ENCODE results near the gene SPACDR.

SPACDR gene

DNA sequence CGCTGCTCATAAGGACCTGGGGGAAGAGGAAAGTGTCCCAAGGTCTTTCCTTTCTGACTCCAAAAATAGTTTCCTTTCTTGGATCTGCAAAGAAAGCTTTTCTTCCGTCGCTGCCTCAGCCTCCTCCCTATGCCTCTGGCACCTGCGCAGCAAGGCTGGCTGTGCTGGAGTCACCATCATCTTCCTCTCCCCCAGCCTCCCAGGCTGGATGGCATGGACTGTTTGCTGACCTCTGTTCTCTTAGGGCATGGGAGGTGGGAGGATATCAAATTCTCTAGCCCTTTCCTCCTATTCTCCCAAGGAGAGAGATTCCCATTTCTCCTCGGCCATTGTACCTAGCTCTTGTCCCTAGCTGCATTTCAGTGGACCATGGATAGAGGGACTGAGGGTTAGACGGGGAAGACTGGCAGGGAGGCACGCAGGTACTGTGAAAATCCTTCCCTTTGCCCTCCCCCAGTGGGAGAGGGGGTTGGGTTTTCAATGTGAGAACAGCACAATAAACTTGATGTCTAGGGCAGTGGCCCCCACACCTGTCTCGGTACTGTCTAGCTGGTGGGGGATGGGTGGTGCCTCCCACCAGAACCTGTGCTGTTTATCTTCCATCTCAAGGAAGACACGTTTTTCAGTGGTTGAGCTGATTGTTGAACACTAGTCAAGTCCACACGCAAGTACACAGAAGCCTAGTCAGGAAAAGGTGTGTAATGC is 30.3 kb downstream of the SPACDR start:
- no peak for FAIRE-seq

DNA sequence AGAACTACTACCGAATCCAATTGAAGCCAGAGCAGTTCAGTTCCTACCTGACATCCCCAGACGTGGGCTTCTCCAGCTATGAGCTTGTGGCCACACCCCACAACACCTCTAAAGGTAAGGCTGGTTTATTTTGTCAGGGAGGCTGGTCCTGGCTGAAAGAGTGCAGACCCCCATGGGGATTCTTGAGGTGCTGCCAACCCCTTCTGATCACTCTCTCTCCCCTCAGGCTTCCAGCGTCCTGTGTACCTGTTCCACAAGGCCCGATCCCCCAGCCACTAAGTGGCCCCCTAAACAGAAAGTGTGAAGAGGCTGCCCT is 30.8 kb downstream of the SPACDR start:
- FAIRE-seq, result no peak

DNA sequence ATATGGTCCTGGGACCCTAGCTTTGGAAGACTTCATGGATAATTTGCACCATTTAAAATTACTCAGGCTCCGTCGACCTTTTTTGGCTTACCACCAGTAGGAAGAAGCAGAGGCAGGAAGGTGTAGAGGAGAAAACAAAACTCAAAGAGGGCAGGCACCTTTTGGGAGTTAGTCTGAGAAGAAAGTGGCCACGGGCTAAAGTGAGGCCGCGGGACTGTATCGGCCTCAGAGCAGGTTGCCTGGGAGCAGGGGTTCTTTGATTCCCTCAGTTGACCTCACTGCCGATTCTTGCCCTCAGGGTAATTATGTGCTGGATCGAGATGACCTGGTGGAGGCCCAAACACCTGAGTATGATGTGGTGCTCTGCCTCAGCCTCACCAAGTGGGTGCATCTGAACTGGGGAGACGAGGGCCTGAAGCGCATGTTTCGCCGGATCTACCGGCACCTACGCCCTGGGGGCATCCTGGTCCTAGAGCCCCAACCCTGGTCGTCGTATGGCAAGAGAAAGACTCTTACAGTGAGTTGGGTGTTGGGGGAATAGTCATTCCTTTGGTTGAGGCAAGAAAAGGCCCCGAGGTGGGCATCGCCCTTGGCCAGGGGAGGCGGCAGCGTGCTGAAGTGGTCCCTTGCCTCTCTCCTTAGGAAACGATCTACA is 31.3 kb downstream of the SPACDR start:
- no peak for FAIRE-seq

DNA sequence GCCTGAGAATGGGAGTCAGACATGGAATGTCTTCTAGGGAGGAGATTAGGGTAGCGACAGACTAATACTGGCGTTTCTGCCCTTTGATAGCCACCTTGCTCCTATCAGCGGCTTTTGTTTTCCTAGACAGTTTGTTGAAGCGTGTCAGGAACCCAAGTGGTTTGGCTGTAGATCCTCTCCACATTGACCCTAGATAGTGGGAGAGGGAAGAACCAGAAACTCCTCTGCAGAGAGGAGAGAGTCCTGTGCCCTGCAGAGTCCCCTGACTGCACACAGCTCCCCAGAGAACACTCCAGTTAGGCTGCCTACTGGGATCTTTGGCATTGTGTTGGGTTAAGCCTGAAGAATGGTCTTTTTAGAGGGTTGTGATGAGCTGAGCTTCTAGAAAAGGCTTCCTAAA is 32.0 kb downstream of the SPACDR start:
- no peak for FAIRE-seq

DNA sequence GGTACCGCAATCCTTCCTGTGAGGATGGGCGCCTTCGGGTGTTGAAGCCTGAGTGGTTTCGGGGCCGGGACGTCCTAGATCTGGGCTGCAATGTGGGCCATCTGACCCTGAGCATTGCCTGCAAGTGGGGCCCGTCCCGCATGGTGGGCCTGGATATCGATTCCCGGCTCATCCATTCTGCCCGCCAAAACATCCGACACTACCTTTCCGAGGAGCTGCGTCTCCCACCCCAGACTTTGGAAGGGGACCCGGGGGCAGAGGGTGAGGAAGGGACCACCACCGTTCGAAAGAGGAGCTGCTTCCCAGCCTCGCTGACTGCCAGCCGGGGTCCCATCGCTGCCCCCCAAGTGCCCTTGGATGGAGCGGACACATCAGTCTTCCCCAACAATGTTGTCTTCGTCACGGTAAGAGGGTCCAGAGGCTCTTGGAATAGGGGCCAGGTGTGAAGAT is 32.7 kb downstream of the SPACDR start:
- FAIRE-seq, result no peak

DNA sequence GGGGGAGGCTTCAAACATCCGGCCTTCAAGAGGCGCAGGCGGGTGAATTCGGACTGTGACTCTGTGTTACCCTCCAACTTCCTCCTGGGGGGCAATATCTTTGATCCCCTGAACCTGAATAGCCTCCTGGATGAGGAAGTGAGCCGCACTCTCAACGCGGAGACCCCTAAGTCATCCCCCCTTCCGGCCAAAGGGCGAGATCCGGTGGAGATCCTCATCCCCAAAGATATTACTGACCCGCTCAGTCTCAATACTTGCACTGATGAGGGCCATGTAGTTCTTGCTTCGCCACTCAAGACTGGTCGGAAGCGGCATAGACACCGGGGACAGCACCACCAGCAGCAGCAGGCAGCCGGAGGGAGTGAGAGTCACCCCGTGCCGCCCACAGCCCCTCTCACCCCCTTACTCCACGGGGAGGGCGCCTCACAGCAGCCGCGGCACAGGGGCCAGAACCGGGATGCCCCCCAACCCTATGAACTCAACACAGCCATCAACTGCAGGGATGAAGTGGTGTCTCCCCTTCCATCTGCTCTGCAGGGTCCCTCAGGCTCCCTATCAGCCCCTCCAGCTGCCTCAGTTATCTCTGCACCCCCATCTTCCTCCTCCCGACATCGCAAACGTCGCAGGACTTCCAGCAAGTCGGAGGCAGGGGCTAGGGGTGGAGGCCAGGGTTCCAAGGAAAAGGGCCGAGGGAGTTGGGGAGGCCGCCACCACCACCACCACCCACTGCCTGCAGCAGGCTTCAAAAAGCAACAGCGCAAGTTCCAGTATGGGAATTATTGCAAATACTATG is 33.4 kb downstream of the SPACDR start:
- FAIRE-seq, result no peak

DNA sequence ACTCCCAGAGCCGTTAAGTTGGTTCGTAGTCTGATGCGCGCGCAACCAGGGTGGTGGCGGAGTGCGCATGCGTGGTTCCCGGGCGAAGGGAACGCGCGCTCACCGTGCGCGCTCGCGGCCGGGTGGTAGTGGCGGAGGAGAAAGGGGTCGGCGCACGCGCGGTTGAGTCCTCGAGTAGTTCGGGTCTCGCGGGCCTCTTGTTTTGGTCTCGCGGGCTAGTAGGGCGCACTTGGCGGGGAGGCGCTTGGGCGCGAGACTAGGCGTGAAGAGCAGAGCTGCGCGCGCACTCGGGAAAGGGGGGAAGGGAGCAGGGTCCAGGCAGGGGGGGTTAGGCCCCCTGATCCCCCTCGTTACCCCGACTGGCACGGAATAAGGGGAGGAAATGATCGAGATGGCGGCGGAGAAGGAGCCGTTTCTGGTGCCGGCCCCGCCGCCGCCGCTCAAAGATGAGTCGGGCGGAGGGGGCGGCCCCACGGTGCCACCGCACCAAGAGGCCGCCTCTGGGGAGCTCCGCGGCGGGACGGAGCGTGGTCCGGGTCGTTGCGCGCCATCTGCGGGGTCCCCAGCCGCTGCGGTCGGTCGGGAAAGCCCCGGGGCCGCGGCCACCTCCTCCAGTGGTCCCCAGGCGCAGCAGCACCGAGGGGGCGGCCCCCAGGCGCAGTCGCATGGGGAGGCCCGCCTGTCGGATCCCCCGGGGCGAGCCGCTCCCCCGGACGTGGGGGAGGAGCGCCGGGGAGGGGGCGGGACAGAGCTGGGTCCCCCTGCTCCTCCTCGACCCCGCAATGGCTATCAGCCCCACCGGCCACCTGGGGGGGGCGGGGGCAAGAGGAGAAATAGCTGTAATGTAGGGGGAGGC is 34.2 kb downstream of the SPACDR start, which contains the start of gene MEPCE:
Gene MEPCE (plus strand): TSS at position 195 of the 856 bp plus-strand sequence. CDS start 188 bp downstream, at position 383.
- peak; percentile 91 for FAIRE-seq

DNA sequence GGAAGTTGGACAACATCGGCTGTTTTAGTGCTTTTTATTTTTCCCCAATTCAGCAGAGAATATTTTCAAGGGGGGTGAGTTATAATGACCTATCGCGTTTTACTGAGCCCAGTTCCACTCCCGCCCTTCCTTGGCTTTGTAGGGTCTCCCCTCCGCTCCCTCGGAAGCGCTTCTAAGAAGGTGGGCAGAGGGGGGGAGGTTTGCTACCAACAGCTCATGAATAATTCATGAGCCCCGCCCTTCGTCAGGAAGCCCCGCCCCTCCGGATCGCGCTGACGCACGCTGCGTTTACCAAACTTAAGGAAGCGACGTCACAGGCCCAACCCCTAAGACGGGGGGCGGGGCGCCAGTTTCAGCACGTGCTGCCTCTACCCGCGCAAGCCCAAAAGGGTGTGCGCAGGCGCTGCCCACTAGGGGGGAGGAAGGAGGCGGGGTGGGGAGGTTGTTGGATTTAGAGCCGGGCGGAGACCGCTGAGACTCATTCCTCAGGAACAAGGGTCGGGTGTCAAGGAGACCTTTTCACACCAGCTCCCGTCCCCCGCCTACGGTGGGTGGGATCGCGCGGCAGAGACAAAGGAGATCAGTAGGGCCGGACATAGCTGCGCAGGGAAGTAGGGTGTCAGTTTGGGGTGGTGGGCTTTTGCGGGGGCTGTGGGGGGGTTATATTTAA is 35.0 kb downstream of the SPACDR start:
- FAIRE-seq, result peak; percentile 96

DNA sequence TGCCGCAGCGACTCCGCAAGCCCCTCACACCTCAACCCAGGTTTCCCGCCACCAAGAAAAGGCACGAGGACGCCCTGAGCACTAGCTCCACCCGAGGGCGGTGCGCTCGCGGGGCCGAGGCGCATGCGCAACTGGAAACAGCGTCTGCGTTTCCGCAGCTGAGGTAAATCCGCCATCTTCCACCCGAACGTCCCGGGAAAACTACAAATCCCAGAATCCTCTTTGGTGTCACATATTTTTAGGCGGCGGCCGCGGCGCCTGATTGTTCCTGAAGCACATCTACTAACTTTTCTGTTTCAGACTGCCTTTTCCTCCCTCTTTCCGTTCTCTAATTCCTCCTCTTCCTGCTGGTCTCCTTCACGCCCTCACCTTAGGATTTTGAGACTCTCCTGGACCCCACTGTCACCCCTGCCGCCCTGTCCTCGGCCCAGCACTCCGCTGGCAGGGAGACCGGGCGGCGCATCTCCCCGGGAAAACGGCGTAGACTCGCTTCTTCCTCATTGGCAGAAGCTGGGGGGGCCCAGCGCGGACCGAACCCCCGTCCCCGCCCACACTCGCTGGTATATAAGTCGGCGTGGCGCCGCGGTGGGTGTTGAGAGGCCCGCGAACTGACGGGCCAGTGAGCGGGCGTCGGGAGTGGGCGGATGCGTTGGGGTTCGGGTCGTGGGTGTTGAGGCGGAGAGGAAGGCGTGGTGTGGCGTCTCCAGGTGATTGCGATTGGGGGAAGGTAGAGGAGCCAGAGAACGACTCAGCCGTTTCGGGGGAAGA is 35.7 kb downstream of the SPACDR start, which contains the start of gene ZCWPW1:
Gene ZCWPW1 (minus strand): TSS at position 505 of the 768 bp plus-strand sequence. CDS start 8,054 bp downstream, outside the sequence.
- peak; percentile 62 for FAIRE-seq

DNA sequence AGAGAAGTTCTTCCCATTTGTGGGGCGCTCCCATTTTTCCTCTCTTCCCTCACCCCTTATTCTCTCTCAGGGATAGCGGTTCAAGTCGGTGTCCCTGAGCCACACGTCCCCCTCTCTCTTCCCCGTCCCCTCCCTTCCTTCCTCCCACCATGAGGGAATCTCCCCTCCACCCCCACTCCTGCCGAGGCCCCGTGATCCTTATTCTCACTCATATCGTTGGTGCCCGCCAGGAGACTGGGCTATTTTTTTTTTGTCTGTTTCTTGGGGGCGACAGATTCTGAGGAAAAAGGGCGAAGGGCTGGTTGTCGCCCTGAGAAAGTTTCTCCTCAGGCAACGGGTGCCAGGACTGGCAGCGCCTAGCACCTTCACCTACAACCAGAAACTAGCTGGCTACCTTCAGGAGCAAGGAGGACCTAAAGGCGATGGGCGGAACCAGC is 36.3 kb downstream of the SPACDR start:
- FAIRE-seq, result no peak

DNA sequence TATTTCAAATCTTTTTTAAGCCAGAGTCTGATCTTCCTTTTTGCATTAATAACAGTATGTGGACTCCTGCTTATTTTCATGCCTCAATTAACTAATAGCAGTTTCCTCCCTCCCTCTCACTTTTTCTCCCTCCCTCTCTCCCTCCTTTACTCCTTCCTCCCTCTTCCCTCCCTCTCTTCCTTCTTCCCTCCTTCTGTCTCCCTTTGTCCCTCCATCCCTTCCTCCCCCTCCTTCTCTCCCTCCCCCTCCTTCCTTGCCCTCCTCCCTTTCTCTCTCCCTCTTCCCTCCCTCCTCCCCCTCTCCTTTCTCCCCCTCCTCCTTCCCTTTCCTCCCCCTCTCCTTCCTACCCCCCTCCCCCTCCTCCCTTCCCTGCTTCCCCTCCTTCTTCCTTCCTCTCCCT is 37.5 kb downstream of the SPACDR start:
- no peak for FAIRE-seq

DNA sequence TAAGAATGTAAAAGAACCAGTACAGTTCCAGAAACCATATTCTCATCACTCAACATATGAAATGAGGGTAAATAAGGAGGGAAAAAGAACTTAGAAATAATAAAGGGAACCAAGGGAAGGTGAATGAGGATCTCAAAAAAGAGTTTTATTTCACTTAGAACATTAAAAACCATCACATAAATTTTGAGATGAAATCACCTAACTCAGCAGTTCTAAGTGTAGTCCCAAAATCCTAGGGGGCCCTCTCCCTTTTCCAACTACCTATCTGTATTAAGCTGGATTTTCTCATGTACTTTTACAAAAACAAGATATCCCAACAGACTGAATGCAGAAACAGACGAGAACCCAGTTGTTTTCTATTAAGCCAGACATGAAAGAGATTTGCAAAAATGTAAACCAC is 38.7 kb downstream of the SPACDR start:
- FAIRE-seq, result no peak

DNA sequence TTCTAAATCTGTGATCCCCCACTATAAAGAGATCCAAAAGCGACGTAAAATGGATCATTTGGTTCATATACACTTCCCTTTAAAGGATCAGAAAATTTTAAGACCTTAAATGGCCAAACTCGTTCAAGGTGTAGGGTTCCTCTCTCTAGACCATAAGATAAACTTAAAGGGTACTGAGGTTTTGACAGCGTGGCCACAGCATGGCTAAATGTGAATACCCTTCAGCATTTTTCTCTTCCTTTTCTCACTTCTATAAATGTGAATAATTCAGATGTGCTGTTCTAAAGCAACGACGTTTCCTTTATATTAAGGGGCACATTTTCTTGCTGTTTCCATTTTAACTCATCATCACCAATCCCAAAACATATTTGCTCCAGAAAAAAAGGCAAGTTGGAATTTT is 40.7 kb downstream of the SPACDR start:
- FAIRE-seq, result no peak

DNA sequence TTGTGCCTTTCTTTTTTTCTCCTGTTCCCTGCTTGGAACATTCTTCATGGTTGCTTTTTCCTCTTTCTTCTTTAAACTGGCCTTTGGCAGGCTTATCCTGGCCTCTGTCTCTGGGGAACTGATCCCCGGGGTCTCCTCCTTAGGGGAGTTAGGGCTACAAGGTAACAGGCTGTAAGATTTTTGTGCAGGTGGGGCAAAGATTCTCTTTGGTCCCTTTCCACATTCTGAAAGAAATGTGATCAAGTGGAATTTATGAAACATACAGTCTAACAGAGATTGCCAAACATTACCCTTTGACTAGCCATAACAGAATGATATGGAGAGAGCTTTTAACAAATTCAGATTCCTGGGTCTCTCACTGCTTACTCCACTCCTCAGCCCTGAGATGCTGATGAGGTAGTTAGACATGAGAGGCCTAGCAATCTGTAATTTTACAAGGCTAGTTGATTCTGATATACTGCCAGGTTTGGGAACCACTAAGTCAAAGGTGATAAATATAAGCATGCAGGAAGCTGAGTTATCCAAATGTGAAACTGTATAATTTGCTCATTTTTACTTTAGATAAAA is 44.3 kb downstream of the SPACDR start:
- FAIRE-seq, result no peak

DNA sequence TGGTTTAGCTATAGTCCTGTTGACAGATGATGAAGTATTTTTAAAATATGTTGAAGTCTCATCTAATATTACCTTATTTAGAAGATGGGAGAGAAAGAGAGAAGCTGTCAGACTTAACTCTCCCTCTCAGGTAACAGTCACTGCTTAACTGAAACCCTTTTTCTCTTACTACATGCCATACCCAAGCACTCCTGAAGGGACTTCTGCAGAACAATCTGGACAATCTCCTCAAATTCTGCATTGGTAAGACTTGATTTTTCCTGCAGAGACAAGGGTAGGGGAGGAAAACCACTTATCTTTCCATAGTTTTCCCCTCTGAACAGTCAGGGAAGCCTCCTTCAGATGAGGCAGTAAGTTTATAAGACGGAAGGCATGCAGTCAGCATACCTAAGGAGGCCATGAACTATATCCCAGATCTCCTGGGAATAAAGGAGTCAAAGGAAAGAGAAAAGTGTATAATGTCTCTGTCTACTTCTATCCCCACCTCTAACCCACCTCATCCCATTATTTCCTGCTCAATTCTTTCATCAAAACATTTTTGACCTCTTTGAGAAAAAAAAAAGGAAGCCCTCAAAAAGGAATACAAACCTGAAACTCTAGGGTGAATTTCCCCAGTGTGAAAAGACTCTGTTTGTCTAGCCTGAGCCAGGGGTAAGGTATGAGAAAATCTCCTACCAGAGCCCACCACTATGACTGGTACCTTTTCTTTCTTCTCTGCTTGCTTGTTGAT is 45.0 kb downstream of the SPACDR start:
- FAIRE-seq, result no peak

DNA sequence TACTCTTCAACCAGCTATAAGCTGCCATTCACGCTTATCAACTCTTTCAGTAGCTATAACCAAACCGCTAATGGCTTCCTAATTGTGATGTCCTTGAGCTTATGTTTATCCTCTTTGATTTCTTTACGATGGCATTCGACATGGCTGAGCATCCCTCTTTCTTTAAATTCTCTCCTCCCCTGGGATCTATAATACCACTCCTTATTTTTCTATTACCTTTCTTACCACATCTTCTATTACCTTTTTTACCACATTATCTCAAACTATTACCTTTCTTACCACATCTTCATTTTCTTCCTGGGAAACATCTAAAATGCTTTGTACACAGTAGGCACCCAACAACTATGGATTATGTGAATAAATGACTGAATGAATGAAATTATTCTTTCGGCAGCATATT is 48.6 kb downstream of the SPACDR start:
- FAIRE-seq, result no peak

DNA sequence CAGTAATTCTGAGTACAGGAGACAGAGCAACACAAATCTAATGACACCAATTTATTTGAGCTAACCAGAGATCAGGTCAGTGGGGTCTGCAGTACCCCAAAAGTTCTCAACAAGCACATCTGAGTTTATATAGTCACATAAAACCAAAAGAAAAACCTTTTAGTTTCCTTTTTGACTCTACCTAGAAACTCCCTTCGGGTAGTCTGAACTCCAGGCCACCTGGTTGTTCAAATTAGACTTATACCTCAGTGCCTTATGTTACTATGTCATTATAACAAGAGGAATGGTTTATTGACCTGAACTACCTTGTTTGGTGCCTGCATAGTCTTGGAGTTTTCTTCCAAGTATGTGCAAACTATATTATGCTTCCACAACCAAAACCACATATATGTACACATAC is 50.2 kb downstream of the SPACDR start:
- no peak for FAIRE-seq

DNA sequence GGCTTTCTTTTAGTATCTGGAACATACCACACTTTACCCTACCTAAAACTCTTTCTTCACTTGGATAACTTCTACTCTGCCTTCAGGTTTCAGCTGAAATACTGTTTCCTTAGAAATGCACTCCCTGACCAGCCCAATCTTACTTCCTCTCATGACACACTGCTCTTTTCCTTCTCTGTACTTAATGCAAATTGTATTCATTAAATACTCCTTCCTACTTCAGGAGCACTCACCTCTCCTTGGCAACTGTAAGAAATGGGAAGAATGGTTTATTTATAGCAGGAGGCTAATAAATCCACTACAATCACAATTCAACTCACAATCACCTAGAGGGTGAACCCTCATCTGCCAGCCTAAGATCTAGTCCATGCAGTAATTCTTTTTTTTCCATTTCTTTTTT is 50.7 kb downstream of the SPACDR start:
- FAIRE-seq, result no peak

DNA sequence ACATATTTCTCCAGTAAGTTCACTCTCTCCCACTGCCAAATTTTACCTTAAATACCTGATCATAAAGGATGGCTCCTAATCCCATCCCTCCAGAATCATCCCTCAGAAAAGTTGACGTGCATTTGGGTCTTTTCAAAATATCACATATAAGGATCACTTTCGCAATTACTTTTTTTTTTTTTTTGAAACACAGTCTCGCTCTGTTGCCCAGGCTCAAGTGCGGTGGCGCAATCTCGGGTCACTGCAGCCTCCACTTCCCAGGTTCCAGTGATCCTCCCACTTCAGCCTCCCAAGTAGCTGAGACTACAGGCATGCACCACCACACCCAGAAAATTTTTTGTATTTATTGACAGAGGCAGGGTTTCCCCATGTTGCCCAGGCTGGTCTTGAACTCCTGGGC is 53.0 kb downstream of the SPACDR start:
- FAIRE-seq, result no peak

Measured in endometrium (tissue), 2 donors.